HG03025 (cell line): ENCODE results near the gene SLC37A2.
"Not testable (repeated sequence)": the region's sequence is repeated elsewhere in the genome, so short reads cannot be mapped to it uniquely, and the experiment has no call there.

Source experiments
- ATAC-seq: cut with Tn5 transposase; IDR thresholded peaks from one replicate; pipeline ENCODE4 v1.9.1; 2021; ENCODE audit warnings: mild to moderate bottlenecking, moderate library complexity; ENCODE audit not compliant: unreplicated experiment, low FRiP score

Gene SLC37A2

DNA sequence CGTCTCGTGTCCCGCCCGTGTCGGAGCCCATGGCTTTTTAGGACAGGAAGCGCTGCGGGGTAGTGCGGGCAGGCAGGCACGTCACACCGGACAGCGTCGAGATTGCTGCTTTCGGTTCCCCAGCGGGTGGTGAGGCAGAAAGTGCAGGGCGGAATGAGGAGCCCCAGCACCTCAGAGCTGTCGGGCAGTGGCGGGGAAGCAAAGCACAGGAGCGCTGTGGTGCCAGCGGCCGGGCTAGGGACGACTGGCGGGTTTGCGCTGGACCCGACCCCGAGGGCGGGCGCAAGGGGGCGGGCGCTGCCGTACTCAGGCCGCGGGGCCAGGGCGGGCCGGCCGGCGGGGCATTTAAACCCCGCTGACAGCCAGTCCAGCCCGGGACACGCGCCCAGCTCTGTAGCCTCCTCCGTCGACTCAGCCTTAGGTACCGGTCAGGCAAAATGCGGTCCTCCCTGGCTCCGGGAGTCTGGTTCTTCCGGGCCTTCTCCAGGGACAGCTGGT, at the start of gene SLC37A2:
Gene SLC37A2, plus strand, starts transcription at position 375 of the 498 bp plus-strand sequence. Its CDS starts 63 bp downstream, at position 438.
- ATAC-seq, result peak; percentile 86

DNA sequence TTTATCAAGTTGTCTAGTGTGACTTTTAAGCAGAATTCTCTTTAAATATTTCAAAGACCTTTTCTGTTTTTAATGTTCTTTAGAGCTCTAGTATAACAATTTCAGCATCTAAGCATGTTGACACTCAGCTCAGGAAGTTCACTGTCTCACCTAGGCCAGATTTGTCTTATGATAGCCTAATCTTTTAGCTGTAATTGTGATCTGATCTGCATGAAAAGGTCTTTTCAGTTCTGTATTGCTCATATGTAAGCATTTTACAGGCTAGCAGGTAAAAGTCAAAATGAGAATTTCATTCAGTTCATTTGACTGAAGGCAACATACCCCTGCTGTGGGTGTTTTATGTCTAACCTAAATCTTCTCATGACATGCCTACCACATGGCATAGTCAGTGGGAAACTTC, 46.7 kb upstream of the SLC37A2 start:
- ATAC-seq, result no peak

DNA sequence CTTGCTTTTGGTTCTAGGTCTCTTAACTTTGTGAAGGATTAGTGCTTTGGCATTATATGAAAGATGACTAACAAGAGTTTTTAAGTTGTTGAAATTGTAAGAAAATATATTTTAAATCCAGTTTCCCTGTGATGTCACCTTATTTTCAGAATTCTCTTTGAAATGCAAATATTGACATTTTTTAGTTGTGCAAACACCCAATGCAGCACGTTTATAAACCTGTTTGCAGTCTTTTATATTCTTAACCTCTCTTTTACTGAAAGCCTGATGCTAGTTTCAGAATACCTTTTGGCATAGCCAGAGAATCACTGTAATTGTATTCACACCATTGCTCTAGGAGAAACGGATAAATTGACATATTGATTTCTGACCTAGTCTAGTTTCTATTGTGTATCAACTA, 42.8 kb upstream of the SLC37A2 start:
- ATAC-seq, result no peak

DNA sequence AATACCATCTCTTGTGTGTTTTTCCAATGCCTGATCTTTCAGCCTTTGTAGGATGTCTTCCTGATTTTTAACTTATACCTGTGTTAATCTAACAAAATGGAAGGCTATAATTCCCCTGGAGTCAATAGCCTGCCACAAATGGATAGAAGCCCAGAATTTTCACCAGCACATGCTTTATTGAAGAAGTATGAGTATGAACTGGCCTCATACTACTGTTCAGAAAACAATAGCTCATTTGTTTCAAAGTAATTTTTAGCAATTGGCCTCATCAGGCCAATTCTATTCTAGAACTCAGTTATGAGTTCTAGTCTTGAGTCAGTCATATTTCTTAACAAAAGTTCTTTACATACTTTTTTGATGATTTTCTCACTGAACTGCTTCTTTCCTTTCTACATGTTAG, 40.6 kb upstream of the SLC37A2 start:
- ATAC-seq, result no peak

DNA sequence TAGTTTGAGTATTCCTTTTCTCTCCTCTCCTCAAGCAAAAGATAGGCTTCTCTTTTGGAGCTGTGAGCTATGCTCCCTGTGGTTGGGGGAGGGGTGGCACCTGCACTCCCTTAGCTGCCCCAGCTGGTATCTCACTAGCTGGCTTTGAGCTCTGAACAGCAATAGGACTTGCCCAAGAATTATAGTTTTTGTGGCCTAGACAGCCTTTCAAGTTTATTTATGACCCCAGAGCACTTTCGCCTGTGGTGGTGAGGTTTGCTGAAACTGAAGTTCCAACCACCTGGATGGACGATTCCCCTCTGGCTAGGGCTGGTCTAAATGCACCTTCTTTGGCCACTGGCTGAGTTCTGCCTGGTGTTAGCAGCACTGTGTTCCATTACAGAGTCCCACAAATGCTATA, 37.1 kb upstream of the SLC37A2 start:
- no peak for ATAC-seq

DNA sequence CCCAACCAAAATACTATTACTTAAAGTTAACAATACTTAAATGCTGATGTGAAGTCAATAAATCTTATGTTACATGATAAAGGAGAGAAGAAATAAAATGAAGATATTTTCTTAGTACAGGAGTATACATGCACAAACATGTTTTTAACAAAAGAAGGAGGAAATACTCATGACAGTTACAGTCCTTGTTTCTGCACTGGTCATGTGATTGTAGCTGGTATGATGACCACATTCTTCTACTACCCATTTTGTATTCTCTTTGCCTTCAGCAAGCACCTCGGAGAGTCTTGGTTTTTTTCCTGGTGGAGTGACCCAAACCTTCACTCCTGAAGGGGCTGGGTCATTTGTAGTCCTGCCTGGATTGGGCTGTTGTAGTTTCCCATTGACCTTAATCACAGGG, 33.7 kb upstream of the SLC37A2 start:
- not testable (repeated sequence) for ATAC-seq

DNA sequence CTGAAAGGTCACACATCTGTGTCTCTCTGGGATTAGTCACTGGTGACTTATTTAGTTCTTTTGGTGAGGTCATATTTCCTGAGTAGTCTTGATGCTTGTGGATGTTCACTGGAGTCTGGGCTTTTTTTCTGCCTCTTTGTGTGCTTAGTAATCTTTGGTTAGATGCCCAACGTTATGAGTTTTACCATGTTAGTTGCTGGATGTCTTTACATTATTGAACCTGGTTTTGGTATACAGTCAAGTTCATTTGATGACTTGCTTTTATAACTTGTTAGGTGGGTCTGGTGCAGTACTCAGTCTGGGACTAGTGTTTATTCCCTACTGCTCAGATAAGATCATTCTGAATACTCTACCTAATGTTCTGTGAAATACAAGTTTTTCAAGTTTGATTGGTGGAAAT, 26.2 kb upstream of the SLC37A2 start:
- ATAC-seq, result no peak

DNA sequence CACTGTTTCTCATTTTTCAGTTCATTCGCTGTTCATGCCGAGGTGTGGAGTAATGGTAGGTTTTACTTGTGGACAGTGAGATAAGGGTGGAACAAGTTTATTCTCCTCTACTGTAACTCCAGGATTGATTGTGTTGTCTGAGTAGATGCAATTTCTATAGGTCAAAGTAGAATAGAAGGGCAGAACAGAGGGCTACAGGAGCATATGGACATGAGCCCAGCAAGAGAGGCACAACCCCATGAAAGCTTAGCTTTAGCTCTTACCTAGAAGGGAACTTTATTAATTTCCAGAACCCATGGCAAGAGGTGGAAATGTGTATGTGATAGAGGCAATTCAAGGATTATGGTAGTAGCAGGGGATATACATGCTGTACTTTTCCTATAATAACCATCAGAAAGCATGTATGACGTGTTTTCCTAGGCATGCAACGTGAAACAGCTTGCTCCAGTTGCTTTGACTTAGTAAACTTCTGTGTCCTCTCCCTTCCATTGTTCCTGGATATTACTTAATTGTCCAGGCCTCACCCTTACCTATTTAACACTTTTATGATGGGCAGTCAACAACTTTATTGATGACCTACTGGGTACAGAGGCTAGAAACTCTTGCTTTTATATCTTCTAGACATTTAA, 13.8 kb upstream of the SLC37A2 start:
- ATAC-seq, result no peak

DNA sequence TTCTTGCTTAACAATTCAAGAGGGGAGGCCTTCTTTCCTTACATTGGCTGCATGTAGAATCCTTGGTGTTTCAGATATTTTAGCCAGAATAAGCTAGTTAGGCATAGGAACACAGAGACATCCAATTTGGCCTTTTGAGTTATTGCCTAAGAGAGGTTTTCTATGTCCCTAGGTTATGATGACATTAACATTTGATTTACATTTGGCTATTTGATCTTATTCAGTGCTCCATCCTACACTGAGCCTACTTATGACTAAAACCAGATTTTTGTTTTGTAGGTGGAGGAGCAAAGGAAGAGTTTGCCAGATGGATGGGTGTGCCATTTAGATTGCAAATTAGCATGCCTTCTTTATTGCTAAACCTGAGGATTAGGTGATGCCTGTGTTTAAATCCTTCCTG, 11.1 kb upstream of the SLC37A2 start:
- ATAC-seq, result no peak

DNA sequence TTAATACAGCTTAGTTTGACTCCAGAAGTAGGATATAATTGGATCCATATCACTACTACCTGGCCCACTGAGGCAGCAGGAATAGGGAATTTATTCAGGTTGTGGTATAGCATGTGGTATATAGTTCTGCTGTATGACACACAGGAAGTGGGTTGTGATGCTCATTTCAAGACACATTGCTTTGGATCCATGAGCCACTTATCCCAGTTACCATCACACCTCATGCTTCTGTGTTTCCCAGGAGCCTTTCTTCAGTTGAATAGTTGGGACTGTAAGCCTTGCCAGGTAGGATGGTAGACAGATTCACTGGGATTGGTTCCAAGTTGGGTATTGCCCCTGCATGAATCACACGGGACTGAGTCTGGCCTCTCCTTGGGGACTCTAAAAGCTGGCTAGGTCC, 9.9 kb upstream of the SLC37A2 start:
- ATAC-seq, result no peak

DNA sequence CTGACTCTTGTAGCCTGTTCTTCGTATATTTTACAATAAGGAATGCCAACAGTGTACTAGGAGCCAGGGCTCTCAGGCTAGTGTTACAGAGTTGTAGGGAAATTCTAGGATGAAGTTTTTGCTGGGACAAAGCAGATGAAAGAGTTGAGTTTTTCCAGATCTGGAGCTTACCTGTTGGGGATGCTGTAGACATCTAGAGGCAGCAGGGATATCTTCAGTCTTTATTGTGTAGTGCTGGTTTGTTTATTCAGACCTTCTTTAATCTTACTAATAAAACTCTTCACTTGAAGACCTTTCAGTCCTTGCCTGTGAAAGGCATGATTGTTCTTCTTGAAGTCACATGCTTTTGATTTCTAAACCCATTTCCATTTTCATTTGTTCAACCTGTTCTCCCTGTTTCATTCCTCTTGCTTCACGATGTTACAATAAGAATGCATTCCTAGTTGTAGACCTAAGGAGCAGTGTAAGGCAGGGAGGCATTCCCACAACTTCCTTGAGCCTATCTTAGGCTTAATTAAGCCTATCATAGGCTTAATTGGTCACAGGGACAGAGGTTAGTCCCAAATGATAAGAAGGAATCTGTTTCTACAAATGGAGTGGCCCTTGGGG, 7.9 kb upstream of the SLC37A2 start:
- no peak for ATAC-seq

DNA sequence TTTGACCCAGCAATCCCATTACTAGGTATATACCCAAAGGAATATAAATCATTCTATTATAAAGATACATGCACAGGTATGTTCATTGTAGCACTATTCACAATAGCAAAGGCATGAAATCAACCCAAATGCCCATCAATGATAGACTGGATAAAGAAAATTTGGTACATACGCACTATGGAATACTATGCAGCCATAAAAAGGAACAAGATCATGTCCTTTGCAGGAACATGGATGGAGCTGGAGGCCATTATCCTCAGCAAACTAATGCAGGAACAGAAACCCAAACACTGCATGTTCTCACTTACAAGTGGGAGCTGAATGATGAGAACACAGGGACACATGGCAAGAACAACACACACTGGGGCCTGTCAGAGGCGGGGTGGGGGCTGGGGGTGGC, 7.0 kb upstream of the SLC37A2 start:
- ATAC-seq, result not testable (repeated sequence)

DNA sequence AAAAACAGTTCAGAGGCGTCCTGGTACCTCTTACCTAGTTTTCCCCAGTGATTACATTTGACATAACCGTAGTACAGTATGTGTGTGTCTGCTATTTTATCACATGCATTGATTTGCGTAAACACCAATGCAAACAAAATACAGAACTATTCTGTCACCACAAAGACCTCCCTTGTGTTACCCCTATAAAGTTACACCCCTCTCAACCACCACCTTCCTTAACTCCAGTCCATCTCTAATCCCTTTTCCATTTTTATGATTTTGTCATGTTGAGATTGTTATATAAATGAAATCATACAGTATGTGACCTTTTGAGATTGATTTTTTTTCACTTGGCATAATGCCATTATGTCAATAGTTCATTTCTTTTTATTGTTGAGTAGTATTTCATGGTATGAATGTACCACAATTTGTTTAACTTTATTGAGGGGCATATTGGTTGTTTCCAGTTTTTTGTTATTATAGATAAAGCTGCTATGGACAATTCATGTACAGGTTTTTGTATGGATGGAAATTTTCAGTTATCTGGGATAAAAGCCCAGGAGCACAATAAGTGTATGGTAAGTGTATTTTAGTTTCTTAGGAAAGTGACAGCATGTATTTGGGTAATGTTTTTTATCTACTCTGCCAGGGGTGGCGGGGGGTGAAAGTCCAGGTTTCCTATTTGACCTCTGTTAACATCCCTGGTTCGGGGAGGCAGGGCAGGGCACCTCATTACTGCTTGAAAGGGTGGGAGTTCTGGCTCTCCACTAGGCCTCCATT, 6.0 kb upstream of the SLC37A2 start:
- ATAC-seq, result no peak

DNA sequence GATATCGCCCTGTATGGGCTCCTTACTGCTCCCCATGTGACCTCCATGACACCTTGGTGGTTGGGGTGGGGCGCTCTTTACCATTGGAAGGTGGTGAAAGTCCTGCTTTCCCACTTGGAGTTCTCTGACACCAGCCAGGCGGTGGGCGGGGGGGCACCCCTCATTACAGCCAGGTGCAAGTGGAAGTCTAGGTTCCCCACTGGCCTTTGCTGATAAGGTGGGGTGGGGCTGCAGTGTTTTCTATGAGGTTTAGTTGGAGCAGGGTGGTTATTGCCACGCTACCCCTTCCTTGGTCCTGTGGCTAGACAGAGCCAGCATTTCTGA, 5.5 kb upstream of the SLC37A2 start:
- ATAC-seq, result no peak

DNA sequence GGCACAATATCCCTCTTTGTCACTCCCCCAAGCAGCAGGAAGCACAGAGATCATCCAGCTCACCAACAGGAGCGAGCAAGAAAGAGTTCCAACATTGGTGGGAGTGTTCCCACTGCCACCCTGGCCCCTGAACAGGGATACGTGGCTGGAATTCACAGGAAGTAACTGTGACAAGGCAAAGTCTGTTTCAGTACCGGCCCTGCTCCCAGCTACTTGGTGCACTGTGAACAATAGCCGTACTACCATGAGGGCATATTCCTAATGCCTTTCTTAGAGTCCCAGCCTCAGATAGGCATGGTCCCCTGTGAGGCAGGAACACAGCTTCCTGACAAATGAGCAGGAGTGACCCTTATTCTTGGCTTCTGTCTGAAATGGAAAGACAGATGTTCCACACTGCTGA, 1.8 kb upstream of the SLC37A2 start:
- no peak for ATAC-seq

DNA sequence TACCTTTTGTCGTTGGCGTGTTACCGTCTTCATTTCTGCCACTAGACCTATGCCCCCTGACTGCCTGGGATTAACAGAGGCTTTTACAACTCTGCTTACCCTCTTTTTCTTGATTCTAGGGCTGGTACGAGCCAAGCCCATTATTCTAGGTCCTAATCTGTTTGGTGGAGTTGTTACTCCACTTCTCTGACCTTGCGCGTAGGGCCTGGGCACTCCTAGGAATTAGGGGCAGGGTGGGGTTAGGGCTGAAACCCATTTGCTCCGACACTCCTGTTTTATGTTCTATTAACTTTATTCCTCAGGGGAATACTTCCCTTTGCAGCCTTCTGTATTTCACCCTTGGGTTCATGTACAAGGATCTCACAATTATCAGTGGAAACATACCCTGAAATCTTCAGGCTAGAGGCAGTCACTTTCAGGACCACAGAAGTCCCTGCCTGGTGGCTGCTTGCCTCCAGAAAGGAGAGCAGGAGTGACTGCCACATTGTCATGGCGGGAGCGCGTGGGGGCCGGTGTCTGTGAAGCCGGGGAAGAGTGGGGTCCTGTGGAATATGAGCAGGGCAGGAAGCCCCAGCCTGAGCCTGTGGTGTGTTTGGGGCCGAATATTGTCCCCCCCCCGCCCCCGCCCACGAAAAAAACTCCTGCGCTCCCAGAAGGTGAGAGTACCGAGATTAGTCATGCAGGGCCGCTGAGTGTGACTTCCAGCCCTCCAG, 731 bp upstream of the SLC37A2 start:
- no peak for ATAC-seq

DNA sequence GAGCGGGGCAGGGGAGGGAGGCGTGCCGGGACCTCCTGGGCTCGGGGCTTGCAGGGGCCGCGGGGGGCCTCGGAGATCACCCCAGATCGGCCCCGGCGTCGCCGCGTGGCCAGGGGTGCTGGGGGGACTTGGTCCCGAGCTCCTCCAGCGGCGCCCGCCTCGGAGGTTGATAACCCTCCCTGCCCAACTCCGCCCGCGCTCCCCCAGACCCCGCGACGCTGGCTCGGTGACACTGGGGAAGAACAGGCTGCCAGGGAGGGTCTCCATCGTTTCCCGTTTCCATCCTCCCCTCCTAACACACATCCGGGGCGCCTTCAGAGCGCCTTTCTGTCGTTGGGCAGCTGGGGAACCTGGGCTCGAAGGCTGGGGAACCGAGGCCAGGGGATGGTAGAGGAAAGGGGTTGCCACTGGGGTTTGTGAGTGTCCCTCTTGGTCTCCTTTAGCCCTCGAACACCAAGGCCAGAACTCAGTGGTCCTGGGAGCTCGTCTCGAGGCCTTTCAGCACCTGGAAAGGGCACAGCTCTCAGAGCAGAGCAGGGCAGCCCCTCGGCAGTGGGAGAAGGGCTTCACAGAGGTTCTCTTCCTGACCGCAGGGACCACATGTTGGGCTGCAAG, 431 bp downstream of the SLC37A2 start:
- ATAC-seq, result peak; percentile 16

DNA sequence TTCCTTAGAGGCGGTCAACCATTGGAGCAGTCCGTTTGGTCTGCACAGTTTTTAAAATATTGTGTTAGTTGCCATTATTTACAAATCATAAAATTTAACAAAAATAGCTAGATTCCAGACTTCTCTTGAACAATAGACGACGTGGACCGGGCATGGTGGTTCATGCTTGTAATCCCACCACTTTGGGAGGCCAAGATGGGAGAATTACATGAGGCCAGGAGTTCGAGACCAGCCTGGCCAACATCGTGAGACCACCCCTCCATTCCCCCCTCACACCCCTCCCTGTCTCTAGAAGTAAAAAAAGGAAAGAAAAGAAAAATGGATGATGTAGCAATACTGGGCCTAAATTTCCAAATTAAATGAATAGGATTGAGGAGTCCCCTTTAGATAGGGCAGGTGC, 965 bp downstream of the SLC37A2 start:
- no peak for ATAC-seq

DNA sequence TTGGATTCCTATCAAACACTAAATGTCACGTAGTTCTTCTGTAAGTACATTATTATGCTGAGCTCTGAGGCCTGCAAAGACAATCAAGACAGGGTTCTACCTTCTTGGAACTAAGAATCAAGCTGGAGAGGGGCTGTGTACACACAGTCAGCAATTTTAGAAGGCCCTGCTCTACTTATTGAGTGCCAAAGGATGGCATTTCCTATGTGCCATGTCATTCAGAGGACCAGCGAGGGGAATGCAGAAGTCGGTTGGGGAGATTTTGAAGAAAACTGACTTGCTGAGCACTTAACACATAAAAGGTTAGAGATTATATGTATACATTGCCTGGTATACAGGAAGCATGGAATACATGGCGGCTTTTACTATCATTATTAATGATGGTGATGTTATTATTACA, 5.3 kb downstream of the SLC37A2 start:
- ATAC-seq, result no peak

DNA sequence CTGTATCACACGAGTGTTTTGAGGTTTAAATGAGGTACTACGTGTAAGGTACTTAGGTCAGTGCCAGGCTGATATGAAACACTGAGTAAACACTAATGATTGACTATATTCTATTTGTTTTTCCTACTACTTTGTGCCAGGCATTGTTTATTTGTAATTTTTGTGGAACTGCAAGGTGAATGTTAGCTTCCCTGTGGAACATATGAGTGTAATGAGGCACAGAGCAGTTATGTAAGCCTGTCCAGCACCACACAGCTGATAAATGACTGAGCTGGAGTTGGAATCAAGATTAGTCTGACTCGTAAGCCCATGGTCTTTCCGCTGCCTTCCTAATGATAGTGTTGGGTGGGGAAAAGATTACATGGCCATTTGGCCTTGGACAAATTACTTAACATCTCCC, 5.9 kb downstream of the SLC37A2 start:
- no peak for ATAC-seq

DNA sequence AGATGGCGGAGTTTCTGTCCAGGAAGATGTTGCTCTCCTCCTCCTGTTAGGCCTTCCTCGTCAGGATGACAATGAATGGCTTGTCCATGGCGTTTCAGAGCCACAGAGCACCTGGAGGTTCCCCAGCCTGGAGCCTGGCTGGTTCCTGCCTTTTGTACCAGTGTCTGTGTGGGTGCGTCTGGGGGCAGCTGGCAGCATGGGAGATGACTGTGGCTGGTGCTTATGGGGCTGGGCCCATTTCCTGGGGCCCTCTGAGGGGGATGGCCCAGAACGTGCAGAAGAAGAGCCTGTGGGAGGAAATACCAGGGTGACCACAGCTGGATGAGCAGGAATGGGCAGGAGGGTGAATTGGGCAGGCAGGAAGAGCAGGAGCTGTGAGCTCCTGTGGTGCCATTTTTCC, 6.7 kb downstream of the SLC37A2 start:
- ATAC-seq, result no peak
